Mucosa of descending colon (tissue), 3 donors: ENCODE results near the gene CNDP1. TPM values are rescaled to one million over a fixed set of nuclear protein-coding genes. Genes with fewer than 3 reads are reported as not detected.
A peak's percentile ranks its signal among the peaks of the same experiment; 100 is the strongest.

Source experiments
- ATAC-seq: fragments of 200-7000 bp; cut with Tn5 transposase; one replicate; pipeline ENCODE4 v1.9.1; 2020; ENCODE audit warnings: mild to moderate bottlenecking, moderate library complexity
- DNase-seq, 3 donors: peaks; one replicate each; pipeline ENCODE4 v3.0.0-alpha.2; 2020
- H3K36me3 ChIP-seq: fragments of 200-600 bp; one replicate; pipeline ENCODE4 v1.8.0; 2021; ENCODE audit warnings: low read depth, mild to moderate bottlenecking
- H3K4me1 ChIP-seq: fragments of 200-600 bp; one replicate; pipeline ENCODE4 v1.8.0; 2021; ENCODE audit warnings: low read depth, mild to moderate bottlenecking
- H3K4me3 ChIP-seq: fragments of 200-600 bp; one replicate; pipeline ENCODE4 v1.8.0; 2021; ENCODE audit warnings: mild to moderate bottlenecking
- H3K9me3 ChIP-seq: fragments of 200-600 bp; one replicate; pipeline ENCODE4 v1.8.0; 2021; ENCODE audit warnings: mild to moderate bottlenecking
- CTCF ChIP-seq: fragments of 200-600 bp; IDR thresholded peaks from one replicate; pipeline ENCODE4 v1.8.0; 2022; ENCODE audit warnings: antibody characterized with exemption, mild to moderate bottlenecking
- intact Hi-C, 2 donors: fragments of 100-400 bp; cut with DNase I in 1 of 2; cut with micrococcal nuclease in 1 of 2; formaldehyde crosslinking; loops; one replicate each; pipeline versions ENCODE4 v1.11.0 to v1.11.1; 2022; cut with DNase I, micrococcal nuclease
- total RNA-seq, 3 donors: library from RNA; stranded (reverse); fragmentation: NEBNext Ultra II Directional in 2 of 3; extraction: Animal tissue kit (Norgen Biotek cat#: 25700) in 2 of 3; gene quantifications; one replicate each; pipeline versions ENCODE4 v1.2.1 to v1.2.4, GENCODE V29; 2021 to 2023
- donor health status: DM: no; HTN: no; CAD: no; lungs with moderate emphysema.
- donor health status: DM: no; HTN: no; CAD: no.
- donor health status: DM: no; HTN: yes; CAD: no.

CNDP1 gene
- total RNA-seq, 3 donors from 2014 or later, result 0.19 to 0.32 (median 0.19) TPM

DNA sequence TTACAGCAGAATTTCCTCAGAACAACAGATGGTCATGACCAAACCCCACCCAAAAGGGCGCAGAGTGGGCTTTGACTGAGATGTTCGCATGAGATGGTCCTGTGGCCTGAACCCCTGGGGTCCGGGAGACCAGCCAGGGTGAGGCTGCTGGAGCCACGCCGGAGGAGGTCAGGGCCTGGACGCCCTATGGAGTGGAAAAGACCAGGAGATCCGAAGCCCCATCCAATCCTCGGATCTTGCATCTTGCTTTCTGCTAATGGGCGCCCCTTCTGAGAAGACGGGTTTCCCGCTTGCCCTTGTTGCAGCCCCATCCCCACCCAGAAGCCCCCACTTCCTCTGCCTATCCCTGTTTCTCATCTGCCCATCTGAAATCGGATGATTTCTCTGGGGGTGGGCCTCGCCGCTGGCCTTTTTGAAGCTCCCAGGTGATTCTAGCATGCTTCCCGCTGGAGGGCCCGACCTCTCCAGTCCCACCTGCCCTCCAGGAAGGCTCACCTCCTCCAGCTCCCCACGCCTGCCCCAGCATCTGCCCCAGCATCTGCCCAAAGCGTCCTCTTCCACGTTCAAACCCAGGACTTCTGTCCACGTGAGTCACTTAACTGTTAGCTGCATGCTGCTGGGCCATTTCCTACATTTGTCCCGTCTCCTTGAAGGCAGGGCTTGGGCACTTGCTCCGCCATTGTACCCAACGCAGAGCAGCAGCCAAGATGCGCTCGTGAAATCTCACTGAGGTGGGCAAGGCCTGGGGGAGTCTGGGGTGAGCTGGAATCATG is 4.3 kb upstream of the CNDP1 start:
- DNase-seq, result peak in 1 of 3 donors; percentile 24
- no peaks in the 10 kb centered on the region for H3K36me3 ChIP-seq
- peaks cover 2% of the 10 kb centered on the region for H3K4me1 ChIP-seq
- H3K4me3 ChIP-seq, result no peak overlapping the region
- no peak for ATAC-seq
- H3K9me3 ChIP-seq, result no peaks in the 10 kb centered on the region
- intact Hi-C loops, result no loop called here
- no peak for TF ChIP-seq CTCF

GRCh38 chr18:74530584-74530862 is 3.8 kb upstream of the CNDP1 start:
- TF ChIP-seq CTCF, result no peak
- intact Hi-C loops, result no loop called here

GRCh38 chr18:74531043-74531442 is 3.3 kb upstream of the CNDP1 start:
- intact Hi-C loops, result no loop called here
- Histone ChIP-seq H3K4me1 (no peaks in the 10 kb centered on the region), H3K4me3 (no peak overlapping the region), H3K36me3 (no peaks in the 10 kb centered on the region), H3K9me3 (no peaks in the 10 kb centered on the region)
- ATAC-seq (no peak), DNase-seq (peak in 1 of 3 donors; percentile 7)
- TF ChIP-seq CTCF, result no peak

More at GRCh38 chr18:74530584-74530862, 3.8 kb upstream of the CNDP1 start:
- H3K9me3 ChIP-seq, result no peaks in the 10 kb centered on the region
- no peak overlapping the region for H3K4me3 ChIP-seq
- no peak for DNase-seq
- peaks cover 2% of the 10 kb centered on the region for H3K4me1 ChIP-seq
- H3K36me3 ChIP-seq, result no peaks in the 10 kb centered on the region
- peak; percentile 16 for ATAC-seq

DNA sequence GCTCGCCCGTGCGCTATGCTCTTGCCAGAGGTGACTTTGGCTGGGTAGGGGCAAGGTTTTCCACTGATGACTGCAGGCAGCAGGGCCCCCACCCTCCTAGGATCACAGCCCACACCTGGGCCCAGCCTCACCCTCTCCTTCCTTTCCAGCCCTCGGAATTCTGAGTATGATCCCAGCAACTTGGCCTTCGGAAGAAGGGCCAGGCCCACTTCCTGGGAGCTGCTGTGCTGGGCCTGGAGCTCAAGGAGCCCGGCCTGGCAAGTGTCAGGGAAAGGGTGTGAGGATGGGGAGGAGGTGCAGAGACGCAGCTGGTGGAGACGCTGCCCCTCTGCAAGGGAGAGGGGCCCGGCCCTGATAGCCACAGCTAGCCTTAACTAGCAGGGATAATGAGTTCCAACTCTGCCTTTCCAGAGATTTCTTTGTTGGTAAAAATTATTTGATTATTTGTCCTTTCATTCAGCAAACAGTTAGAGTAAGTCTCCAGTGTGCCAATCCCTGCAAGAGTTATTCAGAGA is 1.7 kb upstream of the CNDP1 start:
- ATAC-seq (no peak), DNase-seq (peak in 1 of 3 donors; percentile 9)
- no peak for TF ChIP-seq CTCF
- Histone ChIP-seq H3K4me1 (no peaks in the 10 kb centered on the region), H3K4me3 (no peak overlapping the region), H3K9me3 (no peaks in the 10 kb centered on the region), H3K36me3 (no peaks in the 10 kb centered on the region)
- intact Hi-C loops, result no loop called here

GRCh38 chr18:74533666-74534065 is 634 bp upstream of the CNDP1 start:
- Histone ChIP-seq H3K36me3 (no peaks in the 10 kb centered on the region), H3K4me3 (no peak overlapping the region), H3K4me1 (no peaks in the 10 kb centered on the region), H3K9me3 (no peaks in the 10 kb centered on the region)
- intact Hi-C loops, result no loop called here
- no peak for TF ChIP-seq CTCF
- DNase-seq (peak in 1 of 3 donors; percentile 9), ATAC-seq (no peak)
